NCI-H524 (cell line): Measurements from ENCODE around the gene RGL3.
"Not testable (repeated sequence)": the region's sequence is repeated elsewhere in the genome, so short reads cannot be mapped to it uniquely, and the experiment has no call there.

Source experiments
- DNase-seq, 2 experiments: peaks; one replicate each; lab custom pipeline; 2025; lab: John Stamatoyannopoulos, UW

Gene RGL3

GRCh38 chr19:11383706-11384048, 35.4 kb downstream of the RGL3 start:
- DNase-seq = no peak

DNA sequence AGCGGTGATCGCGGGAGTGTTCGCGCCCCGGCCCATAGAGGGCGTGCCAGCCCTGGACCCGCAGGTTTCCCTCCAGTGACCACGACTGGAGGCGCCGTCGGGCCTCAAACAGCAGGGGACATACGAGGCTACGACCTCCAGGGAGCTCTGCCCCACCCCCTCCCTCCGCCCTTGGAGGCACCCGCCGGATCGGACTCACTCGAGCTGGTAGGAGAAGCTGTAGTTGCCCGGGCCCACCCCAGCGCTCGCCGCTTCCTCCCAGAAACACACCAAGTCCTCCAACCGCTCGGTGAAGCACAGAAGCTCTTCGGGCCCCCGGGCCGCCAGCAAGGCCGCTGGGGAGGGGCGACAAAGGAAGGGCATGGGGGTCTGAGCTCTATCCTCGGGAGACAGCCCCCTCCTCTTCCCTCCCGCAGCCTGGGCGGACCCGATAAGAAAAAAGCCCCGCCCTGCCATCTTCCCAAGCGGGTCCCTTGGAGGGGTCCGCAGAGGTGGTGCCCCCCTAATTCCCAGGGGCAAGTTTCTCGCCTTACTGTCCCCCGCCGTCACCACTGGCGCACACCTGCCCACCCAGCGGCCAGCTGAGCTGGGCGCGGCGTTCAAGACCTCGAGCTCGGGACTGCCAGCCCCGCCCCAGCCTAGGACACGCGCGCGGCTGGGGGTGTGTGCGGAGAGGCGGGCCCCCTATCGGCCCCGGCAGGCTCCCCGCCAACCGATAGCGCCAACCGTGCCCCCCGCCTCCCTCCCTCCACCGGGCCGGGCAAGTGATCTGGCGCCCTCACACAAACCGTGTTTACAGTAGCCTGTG, 36.0 kb downstream of the RGL3 start:
- peak in 1 of 2 experiments; percentile 30 for DNase-seq

- DNase-seq = peak; percentile 99 to 100
Measured at GRCh38 chr19:11380653-11381537, 38.2 kb downstream of the RGL3 start.

GRCh38 chr19:11379857-11380350, 39.2 kb downstream of the RGL3 start:
- DNase-seq = no peak

GRCh38 chr19:11379269-11379845, 39.8 kb downstream of the RGL3 start:
- DNase-seq = not testable (repeated sequence)

GRCh38 chr19:11378319-11379189, 40.6 kb downstream of the RGL3 start:
- peak; percentile 39 to 79 for DNase-seq

DNA sequence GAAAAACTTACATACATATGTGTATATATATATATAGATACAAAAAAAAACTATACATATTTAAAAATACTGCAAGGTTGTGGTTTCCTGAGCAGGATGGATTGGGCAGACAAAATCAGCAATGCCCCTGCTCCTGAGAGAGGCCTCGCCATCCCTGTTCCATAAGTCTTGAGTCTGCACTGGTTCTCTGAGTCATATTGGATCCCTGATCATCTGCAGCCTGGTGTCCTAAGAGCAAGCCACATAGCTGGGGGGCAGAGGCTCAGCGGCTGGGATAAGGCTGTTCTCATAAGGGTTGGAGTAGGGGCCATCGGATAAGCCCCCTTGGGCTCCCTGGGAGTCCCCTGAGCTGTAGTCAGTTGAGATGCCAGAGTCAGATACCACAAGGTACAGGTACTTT, 41.4 kb downstream of the RGL3 start:
- no peak for DNase-seq

DNA sequence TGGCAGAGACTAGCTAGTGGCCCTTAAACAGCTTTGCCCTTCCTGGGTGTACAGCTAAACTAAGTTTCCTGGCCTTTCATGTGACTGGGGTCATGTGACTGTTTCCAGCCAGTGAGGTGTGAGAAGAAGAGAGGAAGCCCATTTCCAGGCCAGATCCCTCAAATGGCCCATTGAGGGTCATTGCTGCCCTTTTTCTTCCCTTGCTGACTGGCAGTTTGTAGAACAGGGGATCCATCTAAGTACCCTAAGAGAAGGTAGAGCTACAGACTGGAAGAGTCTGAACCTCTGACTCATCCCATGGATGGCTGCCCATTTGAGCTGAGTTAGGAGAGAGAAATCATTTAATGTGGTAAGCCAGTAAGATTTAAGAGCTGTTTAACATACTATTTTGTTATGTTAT, 41.9 kb downstream of the RGL3 start:
- DNase-seq = peak in 1 of 2 experiments; percentile 26

GRCh38 chr19:11375143-11375948, 43.8 kb downstream of the RGL3 start:
- DNase-seq = peak in 1 of 2 experiments; percentile 56

DNA sequence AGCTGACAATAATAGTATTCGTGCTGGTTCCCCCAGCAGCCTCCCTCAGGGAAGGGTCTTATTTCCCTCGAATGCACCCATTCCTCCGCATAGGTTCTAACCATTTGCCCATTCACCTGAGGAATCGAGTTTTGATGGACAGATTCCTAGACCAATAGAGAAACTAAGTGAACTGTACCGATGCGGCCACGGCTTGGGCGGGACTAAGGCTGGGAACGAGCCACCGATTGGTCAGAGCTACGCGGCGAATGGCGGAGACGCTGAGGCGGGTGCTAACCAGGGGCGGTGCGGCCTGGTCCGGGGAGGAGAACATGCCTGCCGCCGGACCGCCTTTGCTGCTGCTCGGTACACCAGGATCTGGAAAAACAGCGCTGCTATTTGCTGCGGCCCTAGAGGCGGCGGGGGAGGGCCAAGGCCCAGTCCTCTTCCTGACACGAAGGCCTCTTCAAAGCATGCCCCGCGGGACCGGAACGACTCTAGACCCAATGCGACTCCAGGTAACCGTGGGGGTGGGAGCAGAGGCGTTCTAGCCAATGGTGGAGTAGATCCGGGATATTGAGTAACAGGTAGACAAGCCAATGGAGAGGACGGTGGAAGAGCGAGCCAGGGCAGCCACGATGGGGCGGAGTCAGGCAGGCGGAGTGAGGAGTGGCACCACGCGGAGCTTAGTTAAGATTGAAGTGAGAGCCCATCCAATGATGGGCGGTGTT, 44.5 kb downstream of the RGL3 start, which contains the start of gene SWSAP1:
TSS of gene SWSAP1 (plus strand) at position 234 of the 710 bp plus-strand sequence. CDS start at position 249, 15 bp downstream.
- peak; percentile 100 for DNase-seq

- DNase-seq = peak in 1 of 2 experiments; percentile 37
Measured at GRCh38 chr19:11373885-11374432, 45.2 kb downstream of the RGL3 start.

DNA sequence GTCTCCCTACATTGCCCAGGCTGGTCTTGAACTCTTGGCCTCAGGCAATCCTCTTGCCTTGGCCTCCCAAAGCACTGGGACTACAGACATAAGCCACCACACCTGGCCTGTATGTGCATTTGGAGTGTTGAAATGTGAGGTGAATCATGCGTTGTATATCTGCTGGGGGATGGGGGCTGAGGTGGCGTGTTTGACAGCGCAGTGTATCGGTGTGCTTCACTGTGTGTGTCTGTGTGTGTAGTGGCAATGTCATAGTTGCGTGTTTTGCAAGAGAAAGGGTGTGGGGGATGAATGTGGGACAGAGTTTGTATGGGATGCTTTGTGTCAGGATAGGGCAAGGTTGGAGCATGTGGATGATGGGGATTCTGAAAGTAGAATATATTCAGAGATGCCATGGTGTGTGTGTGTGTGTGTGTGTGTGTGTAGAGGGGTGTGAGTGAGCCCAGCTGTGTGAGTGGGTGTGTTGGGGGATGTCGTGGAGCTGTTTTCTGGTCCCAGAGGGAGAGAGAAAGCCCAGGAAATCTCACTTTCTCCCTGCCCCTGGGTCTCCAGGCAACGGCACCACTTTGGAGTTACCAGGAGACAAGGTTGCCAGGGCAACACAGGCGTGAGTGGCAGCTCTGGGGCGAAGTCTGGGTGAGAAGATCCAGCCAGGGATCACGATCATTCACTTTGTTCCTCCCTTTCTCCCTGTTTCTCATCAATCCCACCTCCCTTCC, 45.8 kb downstream of the RGL3 start:
- DNase-seq = peak; percentile 73 to 86

DNA sequence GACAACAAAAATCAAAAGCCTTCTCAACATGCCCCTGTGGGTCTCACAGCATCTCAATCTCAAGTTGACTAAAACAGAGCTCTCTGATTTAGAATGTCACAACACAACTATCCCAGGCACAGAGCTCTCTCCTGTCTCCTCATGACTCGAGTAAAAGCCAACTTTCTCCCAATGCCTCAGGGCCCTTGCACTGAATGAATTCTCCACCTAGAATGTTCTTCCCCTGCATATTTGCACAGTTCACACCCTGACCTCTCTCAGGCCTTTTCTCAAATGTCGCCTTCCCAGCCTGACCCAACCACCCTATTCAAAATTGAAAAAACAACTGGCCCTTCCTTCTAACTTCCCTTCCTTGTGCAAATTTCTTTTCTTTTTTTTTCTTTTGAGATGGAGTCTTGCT, 48.4 kb downstream of the RGL3 start:
- no peak for DNase-seq

GRCh38 chr19:11367528-11367927, 51.6 kb downstream of the RGL3 start:
- peak in 1 of 2 experiments; percentile 27 for DNase-seq

DNA sequence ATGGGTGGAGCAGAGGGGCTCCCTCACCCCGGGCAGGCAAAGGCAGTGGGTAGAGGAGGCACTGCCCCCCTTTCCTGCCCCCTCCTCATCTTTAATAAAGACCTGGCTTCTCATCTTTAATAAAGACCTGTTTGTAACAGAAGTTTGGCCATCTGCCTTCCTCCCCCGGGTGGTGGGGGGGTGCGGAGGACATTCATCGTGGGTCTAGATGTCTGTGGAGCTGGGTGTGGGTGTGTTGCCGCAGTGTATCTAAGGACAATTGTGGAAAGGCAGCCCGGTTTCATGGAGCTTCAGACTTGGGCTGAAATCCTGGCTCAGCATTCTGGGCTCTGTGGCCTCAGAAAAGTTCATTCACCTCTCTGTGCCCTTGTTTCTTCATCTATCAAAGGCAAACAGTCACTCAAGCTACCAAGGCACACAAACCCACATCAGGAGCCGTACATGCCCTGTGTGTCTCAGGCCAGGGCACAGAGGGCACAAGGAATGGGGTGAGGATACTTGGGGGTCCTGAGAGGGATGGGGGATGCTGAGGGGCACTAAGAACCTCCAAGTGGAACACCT, 53.5 kb downstream of the RGL3 start:
- peak in 1 of 2 experiments; percentile 49 for DNase-seq

GRCh38 chr19:11364935-11365334, 54.2 kb downstream of the RGL3 start:
- no peak for DNase-seq

DNA sequence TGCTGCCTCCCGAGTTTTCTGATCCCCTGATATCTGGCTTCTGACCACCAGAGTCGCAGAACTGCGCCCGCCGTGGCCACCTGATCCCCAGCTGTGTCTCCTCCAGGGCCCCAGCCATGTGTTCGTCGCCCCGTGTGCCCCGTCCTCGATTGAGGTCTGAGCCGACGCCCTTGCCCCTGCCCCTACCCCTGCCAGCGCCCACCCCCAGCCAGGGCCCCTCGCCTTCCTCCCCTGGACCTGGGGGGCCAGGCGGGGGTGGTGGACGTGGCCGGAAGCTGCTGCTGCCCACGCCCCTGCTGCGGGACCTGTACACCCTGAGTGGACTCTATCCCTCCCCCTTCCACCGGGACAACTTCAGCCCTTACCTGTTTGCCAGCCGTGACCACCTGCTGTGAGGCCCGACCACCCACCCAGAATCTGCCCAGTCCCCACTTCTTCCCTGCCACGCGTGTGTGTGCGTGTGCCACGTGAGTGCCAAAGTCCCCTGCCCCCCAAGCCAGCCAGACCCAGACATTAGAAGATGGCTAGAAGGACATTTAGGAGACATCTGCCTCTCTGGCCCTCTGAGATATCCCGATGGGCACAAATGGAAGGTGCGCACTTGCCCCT, 54.7 kb downstream of the RGL3 start:
- DNase-seq = no peak

GRCh38 chr19:11363881-11364280, 55.2 kb downstream of the RGL3 start:
- no peak for DNase-seq
